B cell (primary cell): ENCODE measurements around the gene PPP1R27. TPM values are rescaled to one million over a fixed set of nuclear protein-coding genes. Genes with fewer than 3 reads are reported as not detected.

Experiments
- ATAC-seq: fragments of 200-7000 bp; cut with Tn5 transposase; one replicate; pipeline ENCODE4 v1.10.0; 2021; ENCODE audit warnings: low read depth, mild to moderate bottlenecking, moderate number of reproducible peaks, moderate library complexity
- CTCF ChIA-PET: fragments of 350-600 bp; sonication (Branson Sonifier 250); formaldehyde crosslinking; loops from one replicate; lab custom pipeline; 2021; ENCODE audit warnings: antibody characterized with exemption, inconsistent platforms; lab: Charles Lee
- POLR2A ChIA-PET: fragments of 350-600 bp; sonication (Branson Sonifier 250); formaldehyde crosslinking; loops from one replicate; lab custom pipeline; 2021; ENCODE audit warnings: antibody characterized with exemption; lab: Charles Lee
- DNase-seq: peaks from one replicate; pipeline ENCODE4 v3.0.0; 2013
- H2AFZ ChIP-seq: 2 replicates; pipeline ENCODE4 v1.6.1; 2012; ENCODE audit warnings: mild to moderate bottlenecking, low read depth, low read length; ENCODE audit not compliant: insufficient read depth, poor library complexity, severe bottlenecking
- H3K27ac ChIP-seq, 2 donors: 1 replicate in 1 of 2; 2 replicates in 1 of 2; pipeline ENCODE4 v1.5.1; 2012 to 2013; ENCODE audit warnings: low read length in 2 of 2, mild to moderate bottlenecking in 2 of 2, moderate library complexity in 1 of 2
- H3K27me3 ChIP-seq, 4 experiments: fragments of 200-600 bp in 1 of 4; sonication (generic) in 1 of 4; replicated peaks in 1 of 4; 1 replicate in 2 of 4; 2 replicates in 2 of 4; pipeline versions ENCODE4 v1.6.1 to v1.7.0; 2013 to 2016; ENCODE audit warnings: low read length in 3 of 4, mild to moderate bottlenecking in 2 of 4, mixed read lengths in 1 of 4, moderate library complexity in 1 of 4; ENCODE audit not compliant: insufficient read depth in 4 of 4, control insufficient read depth in 3 of 4; ENCODE audit errors: control extremely low read depth in 1 of 4
- H3K36me3 ChIP-seq, 2 experiments: replicated peaks in 1 of 2; 1 replicate in 1 of 2; 2 replicates in 1 of 2; pipeline versions ENCODE4 v1.6.1 to v1.7.1; 2013; ENCODE audit warnings: low read length in 1 of 2; ENCODE audit not compliant: insufficient read depth in 2 of 2, control insufficient read depth in 1 of 2; ENCODE audit errors: control extremely low read depth in 1 of 2, extremely low read depth in 1 of 2
- H3K4me1 ChIP-seq, 2 donors: fragments of 200-600 bp in 1 of 2; sonication (generic) in 1 of 2; 1 replicate in 1 of 2; 2 replicates in 1 of 2; pipeline versions ENCODE4 v1.5.1 to v1.6.1; 2013 to 2017; ENCODE audit warnings: low read length in 2 of 2; ENCODE audit not compliant: control insufficient read depth in 2 of 2, insufficient read depth in 2 of 2
- H3K4me2 ChIP-seq: replicated peaks from 2 replicates; pipeline ENCODE3; 2012; ENCODE audit warnings: mild to moderate bottlenecking, low read depth, low read length; ENCODE audit not compliant: poor library complexity, severe bottlenecking
- H3K4me3 ChIP-seq, 5 experiments: fragments of 200-600 bp in 1 of 5; sonication (generic) in 1 of 5; 1 replicate in 3 of 5; 2 replicates in 2 of 5; pipeline versions ENCODE4 v1.5.1 to v1.7.0; 2011 to 2016; ENCODE audit warnings: low read length in 4 of 5, mild to moderate bottlenecking in 4 of 5, low read depth in 2 of 5, control low read depth in 1 of 5, moderate library complexity in 1 of 5; ENCODE audit not compliant: insufficient read depth in 1 of 5; ENCODE audit errors: control extremely low read depth in 1 of 5, extremely low read depth in 1 of 5
- H3K79me2 ChIP-seq: fragments of 200-600 bp; sonication (generic); one replicate; pipeline ENCODE4 v1.6.0; 2016; ENCODE audit warnings: low read length; ENCODE audit not compliant: control insufficient read depth, insufficient read depth
- H3K9ac ChIP-seq: fragments of 200-600 bp; sonication (generic); 2 replicates; pipeline ENCODE4 v1.6.1; 2017; ENCODE audit warnings: mild to moderate bottlenecking, low read length, moderate library complexity
- H3K9me3 ChIP-seq, 3 donors: one replicate each; pipeline versions ENCODE4 v1.6.1 to v1.7.1; 2013; ENCODE audit warnings: low read length in 2 of 3; ENCODE audit not compliant: control insufficient read depth in 2 of 3, insufficient read depth in 1 of 3; ENCODE audit errors: control extremely low read depth in 1 of 3
- H4K20me1 ChIP-seq: 2 replicates; pipeline ENCODE4 v1.6.0; 2012; ENCODE audit warnings: mild to moderate bottlenecking, low read length; ENCODE audit not compliant: insufficient read depth, control insufficient read depth, poor library complexity, severe bottlenecking
- H3K27ac Mint-ChIP-seq: one replicate; pipeline ENCODE4 v1.8.0; 2021; ENCODE audit warnings: mixed read lengths
- H3K27me3 Mint-ChIP-seq: one replicate; pipeline ENCODE4 v1.8.0; 2021; ENCODE audit warnings: mixed read lengths
- H3K4me1 Mint-ChIP-seq: one replicate; pipeline ENCODE4 v1.8.0; 2021; ENCODE audit warnings: mixed read lengths
- H3K4me3 Mint-ChIP-seq: one replicate; pipeline ENCODE4 v1.8.0; 2021; ENCODE audit warnings: mixed read lengths
- H3K9me3 Mint-ChIP-seq: one replicate; pipeline ENCODE4 v1.8.0; 2022; ENCODE audit warnings: mixed read lengths; ENCODE audit not compliant: insufficient read depth
- CTCF ChIP-seq: fragments of 200-600 bp; IDR thresholded peaks from one replicate; pipeline ENCODE4 v1.8.0; 2022; ENCODE audit warnings: antibody characterized with exemption, mild to moderate bottlenecking
- EZH2 ChIP-seq: IDR thresholded peaks from 2 replicates; pipeline ENCODE4 v1.6.1; 2012; ENCODE audit warnings: borderline replicate concordance, low read depth, mild to moderate bottlenecking, moderate library complexity, low read length; ENCODE audit not compliant: insufficient read depth, poor library complexity, severe bottlenecking
- WGBS: methylation state at CpG from one replicate; pipeline ENCODE4 v1.1.5; 2013; ENCODE audit warnings: missing lambda C conversion rate; ENCODE audit not compliant: insufficient coverage; 5-methylcytosine and 5-hydroxymethylcytosine counted together
- intact Hi-C: fragments of 100-400 bp; cut with micrococcal nuclease; formaldehyde crosslinking; loops from one replicate; pipeline ENCODE4 v1.10.0; 2022
- polyA plus RNA-seq: library from polyadenylated mRNA; depleted of rRNA; stranded (reverse); fragments of >200 nt; gene quantifications from 2 replicates; pipeline ENCODE4 v1.2.3, GENCODE V29; 2012
- total RNA-seq, 2 donors: library from RNA; stranded (reverse); fragments of 120-200 nt in 1 of 2; gene quantifications; 1 replicate in 1 of 2; 2 replicates in 1 of 2; pipeline versions ENCODE4 v1.2.3 to v1.2.4, GENCODE V29; 2013 to 2022

PPP1R27 gene
- total and polyA plus RNA-seq, 2 donors (not counting 1 experiment from before 2014, with no cell fraction given): not detected

GRCh38 chr17:81832608-81833159 is 2.2 kb downstream of the PPP1R27 start:
- H3K9me3 ChIP-seq: no peaks in the 10 kb centered on the region
- peak overlapping the region; percentile 55 for H3K9ac ChIP-seq
- under 1% methylated on average over 65 of the region's 65 CpGs for WGBS
- H3K27me3 Mint-ChIP-seq: no peaks in the 10 kb centered on the region
- peak overlapping the region; percentile 97 for H3K4me3 Mint-ChIP-seq
- H3K27ac Mint-ChIP-seq: peak overlapping the region; percentile 95
- CTCF ChIA-PET: interaction anchor here (0.9 to 1.6 kb wide), 2 partner anchors 37 to 97 kb away, joined by 3 to 4 read pairs; no protein-coding TSS in a partner anchor
- peak overlapping the region; percentile 90 for H3K4me2 ChIP-seq
- H3K9me3 Mint-ChIP-seq: no peaks in the 10 kb centered on the region
- DNase-seq: no peak
- TF ChIP-seq CTCF: no peak
- POLR2A ChIA-PET: interaction anchor here (0.6 to 1.8 kb wide), 5 partner anchors 29 to 266 kb away, joined by 3 to 7 read pairs (median 6); partner anchors contain the start of genes MRPL12 and P4HB
- peak overlapping the region; percentile 62 to 63 for H3K27ac ChIP-seq
- peak overlapping the region; percentile 69 for H2AFZ ChIP-seq
- peaks cover 0 to 3% of the 10 kb centered on the region in 2 experiments for H3K36me3 ChIP-seq
- no peaks in the 10 kb centered on the region for H3K27me3 ChIP-seq
- peak overlapping the region; percentile 21 to 80 (median 68) for H3K4me3 ChIP-seq
- peaks cover 34% of the 10 kb centered on the region for H3K79me2 ChIP-seq
- peaks cover 18 to 20% of the 10 kb centered on the region in 2 donors for H3K4me1 ChIP-seq
- ATAC-seq: peak; percentile 5
- H3K4me1 Mint-ChIP-seq: peaks cover 25% of the 10 kb centered on the region
- intact Hi-C loops: loop anchor here (1.0 to 5.0 kb wide), 5 partner anchors 28 to 129 kb away; partner anchors contain the start of genes ALYREF, ANAPC11, ARHGDIA and MAFG
- H4K20me1 ChIP-seq: peaks cover 43% of the 10 kb centered on the region

GRCh38 chr17:81831957-81832607 is 2.8 kb downstream of the PPP1R27 start:
- CTCF ChIA-PET: no interaction called here
- intact Hi-C loops: loop anchor here (5.0 kb wide), 1 partner anchor 95 kb away; the partner anchor contains the start of gene MAFG
- H3K27me3 ChIP-seq: no peaks in the 10 kb centered on the region
- peaks cover 45% of the 10 kb centered on the region for H4K20me1 ChIP-seq
- 13% methylated on average over 18 of the region's 18 CpGs for WGBS
- DNase-seq (peak; percentile 70), ATAC-seq (peak; percentile 16)
- peaks cover 39% of the 10 kb centered on the region for H3K79me2 ChIP-seq
- POLR2A ChIA-PET: interaction anchor here (0.5 to 1.8 kb wide), 2 partner anchors 38 to 278 kb away, joined by 4 to 7 read pairs; no protein-coding TSS in a partner anchor
- peaks cover 18 to 20% of the 10 kb centered on the region in 2 donors for H3K4me1 ChIP-seq
- Mint-ChIP-seq H3K27ac (peak overlapping the region; percentile 95), H3K4me3 (peak overlapping the region; percentile 97), H3K9me3 (no peaks in the 10 kb centered on the region), H3K4me1 (peaks cover 25% of the 10 kb centered on the region), H3K27me3 (no peaks in the 10 kb centered on the region)
- peaks cover 0 to 3% of the 10 kb centered on the region in 2 experiments for H3K36me3 ChIP-seq
- peak overlapping the region; percentile 55 for H3K9ac ChIP-seq
- no peaks in the 10 kb centered on the region for H3K9me3 ChIP-seq
- H3K4me3 ChIP-seq: peak overlapping the region; percentile 21 to 80 (median 68)
- H3K27ac ChIP-seq: peak overlapping the region; percentile 62 to 63
- peak overlapping the region; percentile 90 for H3K4me2 ChIP-seq
- TF ChIP-seq EZH2: no peak
- no peak for TF ChIP-seq CTCF
- H2AFZ ChIP-seq: peak overlapping the region; percentile 69
